Ishikawa (cell line): ENCODE results near the gene PNKP.

Experiments used
- CEBPB ChIP-seq: IDR thresholded peaks from 2 replicates; pipeline ENCODE4 v1.6.1; 2012
- CREB1 ChIP-seq: IDR thresholded peaks from 2 replicates; pipeline ENCODE4 v1.6.1; 2012; ENCODE audit warnings: low read depth
- EGR1 ChIP-seq: IDR thresholded peaks from 2 replicates; pipeline ENCODE4 v1.6.1; 2012
- EP300 ChIP-seq: IDR thresholded peaks from 2 replicates; pipeline ENCODE4 v1.6.1; 2012; ENCODE audit warnings: borderline replicate concordance
- FOXM1 ChIP-seq: IDR thresholded peaks from 2 replicates; pipeline ENCODE4 v1.6.1; 2012; ENCODE audit warnings: low read depth, borderline replicate concordance
- NFIC ChIP-seq: IDR thresholded peaks from 2 replicates; pipeline ENCODE4 v1.6.1; 2012
- RAD21 ChIP-seq: IDR thresholded peaks from 2 replicates; pipeline ENCODE4 v1.6.1; 2012; ENCODE audit warnings: low read depth
- TAF1 ChIP-seq: IDR thresholded peaks from 2 replicates; pipeline ENCODE4 v1.6.1; 2012; ENCODE audit warnings: low read depth, mild to moderate bottlenecking
- TCF12 ChIP-seq: IDR thresholded peaks from 2 replicates; pipeline ENCODE4 v1.6.1; 2012; ENCODE audit warnings: low read depth
- TEAD4 ChIP-seq: IDR thresholded peaks from 2 replicates; pipeline ENCODE4 v1.6.1; 2012
- YY1 ChIP-seq: IDR thresholded peaks from 2 replicates; pipeline ENCODE4 v1.6.1; 2012; ENCODE audit warnings: low read depth
- ZBTB7A ChIP-seq: IDR thresholded peaks from 2 replicates; pipeline ENCODE4 v1.6.1; 2012; ENCODE audit warnings: low read depth
- TF ChIP-seq, protein P1 (sequence below): IDR thresholded peaks from 2 replicates; pipeline ENCODE4 v1.6.1; 2012
- TF ChIP-seq, protein P2 (sequence below): IDR thresholded peaks from 2 replicates; pipeline ENCODE4 v1.6.1; 2012
- TF ChIP-seq, protein P3 (sequence below): IDR thresholded peaks from 2 replicates; pipeline ENCODE4 v1.6.1; 2012; ENCODE audit warnings: low read depth, mild to moderate bottlenecking

The PNKP gene

DNA sequence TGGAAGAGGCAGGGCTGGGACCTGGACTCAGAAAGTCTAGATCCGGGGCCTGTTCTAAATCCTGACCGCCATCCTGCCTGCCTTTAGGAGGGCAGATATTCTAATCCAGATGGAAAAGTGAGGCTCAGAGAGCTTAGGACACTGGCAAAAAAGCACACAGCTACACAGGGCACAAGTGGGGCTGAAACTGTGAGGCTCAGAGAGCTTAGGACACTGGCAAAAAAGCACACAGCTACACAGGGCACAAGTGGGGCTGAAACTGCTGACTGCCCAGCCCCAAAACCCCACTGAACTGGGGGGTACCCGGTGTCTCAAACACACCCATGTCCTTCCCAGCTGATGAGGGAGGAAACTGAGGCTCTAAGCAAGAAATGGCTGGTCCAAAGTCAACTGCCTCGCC, 7.8 kb upstream of the PNKP start:
- no peak for TF ChIP-seq RAD21
- no peak for TF ChIP-seq FOXM1
- no peak for TF ChIP-seq NFIC
- TF ChIP-seq CEBPB = no peak
- no peak for TF ChIP-seq TAF1

DNA sequence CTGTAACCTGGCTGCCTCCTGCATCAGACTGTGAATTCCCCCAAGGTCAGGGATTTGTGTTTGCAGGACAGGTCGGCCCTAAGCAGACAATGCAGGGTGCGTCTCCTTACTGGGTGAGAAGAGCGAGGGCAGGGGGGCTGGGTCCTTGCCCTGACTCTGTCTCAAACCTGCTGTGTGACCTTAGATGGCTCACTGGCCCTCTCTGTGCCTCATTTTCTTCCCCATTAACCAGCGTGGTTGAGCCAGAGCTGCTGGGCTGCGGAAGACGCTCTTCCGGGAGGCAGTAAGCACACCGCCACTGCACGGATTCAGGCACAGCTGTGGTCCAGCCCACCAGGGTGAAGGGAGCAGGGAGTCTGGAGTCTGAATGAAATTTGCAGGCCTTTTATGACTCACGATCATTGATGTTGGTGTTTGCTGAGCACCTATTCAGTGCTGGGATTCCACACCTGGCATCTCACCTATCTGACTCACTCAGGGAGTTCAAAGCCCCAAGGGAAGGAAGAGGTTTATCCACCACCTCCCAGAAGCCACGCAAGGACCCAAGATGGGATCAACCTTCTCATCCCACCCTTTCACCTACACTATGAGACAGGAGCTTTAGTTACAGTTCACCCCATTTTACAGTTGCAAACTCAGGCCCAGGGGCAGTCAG, 7.3 kb upstream of the PNKP start:
- no peak for TF ChIP-seq TCF12
- no peak for TF ChIP-seq CREB1
- TF ChIP-seq FOXM1 = no peak
- TF ChIP-seq, protein P1, sequence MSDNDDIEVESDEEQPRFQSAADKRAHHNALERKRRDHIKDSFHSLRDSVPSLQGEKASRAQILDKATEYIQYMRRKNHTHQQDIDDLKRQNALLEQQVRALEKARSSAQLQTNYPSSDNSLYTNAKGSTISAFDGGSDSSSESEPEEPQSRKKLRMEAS = no peak
- no peak for TF ChIP-seq TEAD4
- no peak for TF ChIP-seq YY1
- TF ChIP-seq NFIC = no peak

DNA sequence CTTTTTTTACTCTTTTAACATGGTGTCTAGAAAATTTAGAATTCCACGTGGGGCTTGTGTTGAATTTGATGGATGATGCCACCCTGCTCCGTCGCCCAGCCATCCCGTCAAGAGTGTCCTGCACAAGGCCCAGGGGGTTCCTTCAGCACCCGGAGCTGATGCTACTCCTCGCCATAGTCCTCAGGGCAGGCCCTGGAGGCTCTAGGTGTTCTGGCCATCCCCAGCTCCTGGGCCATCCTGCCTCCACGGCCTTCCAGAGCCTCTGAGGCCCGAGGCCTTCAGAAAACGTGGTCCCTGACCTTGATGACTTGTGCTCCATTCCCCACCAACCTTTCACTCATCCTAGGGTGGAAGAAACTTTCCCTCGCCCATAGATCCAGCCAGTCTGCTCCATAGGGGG, 6.5 kb upstream of the PNKP start:
- no peak for TF ChIP-seq EP300
- TF ChIP-seq, protein P2, sequence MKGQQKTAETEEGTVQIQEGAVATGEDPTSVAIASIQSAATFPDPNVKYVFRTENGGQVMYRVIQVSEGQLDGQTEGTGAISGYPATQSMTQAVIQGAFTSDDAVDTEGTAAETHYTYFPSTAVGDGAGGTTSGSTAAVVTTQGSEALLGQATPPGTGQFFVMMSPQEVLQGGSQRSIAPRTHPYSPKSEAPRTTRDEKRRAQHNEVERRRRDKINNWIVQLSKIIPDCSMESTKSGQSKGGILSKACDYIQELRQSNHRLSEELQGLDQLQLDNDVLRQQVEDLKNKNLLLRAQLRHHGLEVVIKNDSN = no peak
- TF ChIP-seq TCF12 = no peak
- TF ChIP-seq CEBPB = no peak
- TF ChIP-seq YY1 = no peak
- no peak for TF ChIP-seq ZBTB7A
- no peak for TF ChIP-seq FOXM1

DNA sequence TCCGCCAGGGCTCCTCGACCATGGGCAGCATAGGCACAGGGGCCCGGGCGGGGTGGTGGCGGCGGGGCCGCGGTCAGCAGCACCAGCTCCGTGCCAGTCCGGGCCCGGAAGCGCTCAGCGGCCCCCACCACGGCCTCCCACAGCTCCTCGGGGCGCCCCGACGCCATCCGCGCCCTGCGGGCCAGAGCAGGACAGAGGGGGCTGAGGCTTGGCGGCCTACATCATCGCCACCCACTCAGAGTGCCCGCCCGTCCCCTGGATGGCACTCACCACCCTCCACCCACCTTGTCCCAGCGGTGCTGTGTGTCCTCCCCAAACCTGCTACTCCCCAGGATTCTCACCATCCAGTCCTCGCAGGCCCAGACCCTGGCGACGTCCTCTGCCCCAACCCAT, 5.7 kb upstream of the PNKP start:
- no peak for TF ChIP-seq CEBPB
- TF ChIP-seq, protein P3, sequence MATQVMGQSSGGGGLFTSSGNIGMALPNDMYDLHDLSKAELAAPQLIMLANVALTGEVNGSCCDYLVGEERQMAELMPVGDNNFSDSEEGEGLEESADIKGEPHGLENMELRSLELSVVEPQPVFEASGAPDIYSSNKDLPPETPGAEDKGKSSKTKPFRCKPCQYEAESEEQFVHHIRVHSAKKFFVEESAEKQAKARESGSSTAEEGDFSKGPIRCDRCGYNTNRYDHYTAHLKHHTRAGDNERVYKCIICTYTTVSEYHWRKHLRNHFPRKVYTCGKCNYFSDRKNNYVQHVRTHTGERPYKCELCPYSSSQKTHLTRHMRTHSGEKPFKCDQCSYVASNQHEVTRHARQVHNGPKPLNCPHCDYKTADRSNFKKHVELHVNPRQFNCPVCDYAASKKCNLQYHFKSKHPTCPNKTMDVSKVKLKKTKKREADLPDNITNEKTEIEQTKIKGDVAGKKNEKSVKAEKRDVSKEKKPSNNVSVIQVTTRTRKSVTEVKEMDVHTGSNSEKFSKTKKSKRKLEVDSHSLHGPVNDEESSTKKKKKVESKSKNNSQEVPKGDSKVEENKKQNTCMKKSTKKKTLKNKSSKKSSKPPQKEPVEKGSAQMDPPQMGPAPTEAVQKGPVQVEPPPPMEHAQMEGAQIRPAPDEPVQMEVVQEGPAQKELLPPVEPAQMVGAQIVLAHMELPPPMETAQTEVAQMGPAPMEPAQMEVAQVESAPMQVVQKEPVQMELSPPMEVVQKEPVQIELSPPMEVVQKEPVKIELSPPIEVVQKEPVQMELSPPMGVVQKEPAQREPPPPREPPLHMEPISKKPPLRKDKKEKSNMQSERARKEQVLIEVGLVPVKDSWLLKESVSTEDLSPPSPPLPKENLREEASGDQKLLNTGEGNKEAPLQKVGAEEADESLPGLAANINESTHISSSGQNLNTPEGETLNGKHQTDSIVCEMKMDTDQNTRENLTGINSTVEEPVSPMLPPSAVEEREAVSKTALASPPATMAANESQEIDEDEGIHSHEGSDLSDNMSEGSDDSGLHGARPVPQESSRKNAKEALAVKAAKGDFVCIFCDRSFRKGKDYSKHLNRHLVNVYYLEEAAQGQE = no peak
- TF ChIP-seq EP300 = no peak

DNA sequence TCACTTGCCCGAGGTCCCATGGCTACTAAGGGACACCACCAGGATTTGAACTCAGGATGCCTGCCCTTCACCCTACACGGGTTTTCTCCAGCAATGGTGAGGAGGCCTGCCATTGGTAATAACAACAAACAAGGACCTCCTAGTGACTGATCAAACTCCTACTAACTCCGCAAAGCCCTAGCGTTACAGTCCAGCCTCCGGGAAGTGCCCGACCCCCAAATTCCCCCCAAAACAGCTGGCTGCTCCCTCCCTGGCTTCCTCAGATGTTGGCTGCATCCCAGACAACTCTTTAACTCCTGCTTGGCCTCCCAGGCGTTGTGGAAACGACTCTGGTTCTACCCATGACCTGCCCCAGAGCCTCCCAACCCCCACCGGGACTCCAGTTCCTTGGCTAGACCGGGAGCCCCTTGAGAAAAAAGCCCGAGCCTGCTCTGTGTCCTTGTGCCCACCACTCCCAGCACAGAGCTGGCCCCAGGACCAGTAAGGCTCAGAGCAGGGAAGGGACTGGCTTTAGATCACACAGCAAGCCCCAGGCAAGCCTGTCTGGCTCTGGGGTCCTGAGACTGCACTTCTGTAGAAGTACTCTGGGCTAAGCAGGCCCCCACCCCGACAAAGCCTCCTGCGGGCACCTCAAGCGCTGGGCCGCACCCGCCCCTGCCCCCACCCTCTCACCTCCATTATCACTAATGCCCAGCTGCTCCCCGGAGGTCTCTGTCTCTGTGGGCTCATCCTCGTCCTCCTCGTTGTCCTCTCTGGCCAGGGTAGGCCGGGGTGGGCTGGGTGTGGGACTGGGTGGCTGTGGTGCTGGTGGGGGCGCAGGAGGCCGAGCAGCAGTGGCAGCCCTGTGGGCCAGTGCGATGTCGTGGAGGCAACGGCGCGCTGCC, 5.1 kb upstream of the PNKP start:
- TF ChIP-seq CREB1 = no peak
- no peak for TF ChIP-seq TEAD4
- TF ChIP-seq ZBTB7A = no peak
- TF ChIP-seq TCF12 = no peak
- TF ChIP-seq, protein P3 = no peak
- no peak for TF ChIP-seq EGR1
- no peak for TF ChIP-seq TAF1

DNA sequence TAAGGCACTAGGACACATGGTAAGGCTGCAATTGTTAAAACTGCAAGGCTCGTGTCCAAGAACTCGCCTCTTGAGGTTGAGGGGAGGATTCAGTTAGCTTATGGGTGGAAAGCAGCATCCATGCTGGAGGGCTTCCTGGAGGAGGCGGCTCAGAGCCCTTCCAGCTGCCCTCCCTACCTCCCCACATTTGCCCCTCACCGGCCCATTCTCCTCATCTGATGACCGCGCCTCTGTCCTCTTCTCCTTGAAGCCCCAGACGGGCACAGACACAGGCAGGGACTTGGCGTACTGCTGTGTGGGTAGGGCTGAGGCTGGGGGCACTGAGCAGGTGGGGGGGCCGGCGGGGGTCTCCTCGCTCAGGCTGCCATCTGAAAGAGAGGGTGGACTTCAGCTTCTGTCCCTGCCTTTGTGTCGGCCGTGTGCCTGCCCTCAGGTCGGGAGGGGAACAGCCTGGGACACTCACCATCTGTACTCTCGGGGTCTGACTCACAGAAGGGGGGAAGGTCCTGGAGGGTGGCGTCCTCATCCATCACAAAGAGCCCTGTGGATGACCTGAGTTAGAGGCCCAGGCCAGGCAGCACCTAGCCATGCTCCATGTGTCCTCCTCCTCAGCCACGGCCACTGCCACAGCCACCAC, 4.1 kb upstream of the PNKP start:
- TF ChIP-seq CREB1 (no peak), TCF12 (no peak), RAD21 (no peak), NFIC (no peak), FOXM1 (no peak), CEBPB (no peak), TEAD4 (no peak), EP300 (no peak), EGR1 (no peak), ZBTB7A (no peak), TAF1 (no peak), YY1 (no peak)
- TF ChIP-seq, protein P1 = no peak
- TF ChIP-seq, protein P2 = no peak
- TF ChIP-seq, protein P3 = no peak
